HG03039 (cell line): ENCODE data around the gene UNC45A.
"Not testable (repeated sequence)": the region's sequence is repeated elsewhere in the genome, so short reads cannot be mapped to it uniquely, and the experiment has no call there.

Experiments
- ATAC-seq: cut with Tn5 transposase; IDR thresholded peaks from one replicate; pipeline ENCODE4 v1.9.1; 2021; ENCODE audit warnings: mild to moderate bottlenecking, moderate library complexity; ENCODE audit not compliant: unreplicated experiment

The UNC45A gene

GRCh38 chr15:90902840-90903732 is 32.0 kb upstream of the UNC45A start, which contains the start of gene MAN2A2:
Gene MAN2A2 (plus strand): TSS chr15:90903302. CDS start chr15:90904208, 906 bp downstream.
- ATAC-seq = peak; percentile 50

GRCh38 chr15:90903733-90904536 is 31.1 kb upstream of the UNC45A start:
- no peak for ATAC-seq

GRCh38 chr15:90904746-90905145 is 30.3 kb upstream of the UNC45A start:
- ATAC-seq = no peak

GRCh38 chr15:90905306-90906180 is 29.5 kb upstream of the UNC45A start:
- ATAC-seq = no peak

GRCh38 chr15:90906181-90906849 is 28.8 kb upstream of the UNC45A start:
- ATAC-seq = no peak

GRCh38 chr15:90907051-90907660 is 27.9 kb upstream of the UNC45A start:
- ATAC-seq = no peak

GRCh38 chr15:90907838-90908507 is 27.1 kb upstream of the UNC45A start:
- ATAC-seq = no peak

GRCh38 chr15:90909449-90909848 is 25.6 kb upstream of the UNC45A start:
- not testable (repeated sequence) for ATAC-seq

GRCh38 chr15:90909976-90910375 is 25.1 kb upstream of the UNC45A start:
- ATAC-seq = no peak

GRCh38 chr15:90910441-90911301 is 24.4 kb upstream of the UNC45A start:
- ATAC-seq = no peak

GRCh38 chr15:90911302-90911623 is 23.8 kb upstream of the UNC45A start:
- ATAC-seq = no peak

- ATAC-seq = no peak
Observed at GRCh38 chr15:90911906-90912769, 22.9 kb upstream of the UNC45A start.

GRCh38 chr15:90912770-90913075 is 22.4 kb upstream of the UNC45A start:
- no peak for ATAC-seq

- no peak for ATAC-seq
Observed at GRCh38 chr15:90913398-90913944, 21.6 kb upstream of the UNC45A start.

- ATAC-seq = no peak
Observed at GRCh38 chr15:90914305-90915080, 20.6 kb upstream of the UNC45A start.

- no peak for ATAC-seq
Observed at GRCh38 chr15:90915216-90915807, 19.8 kb upstream of the UNC45A start.
